MCF 10A (cell line): ENCODE results near the gene KRT79. TPM values are rescaled to one million over a fixed set of nuclear protein-coding genes. Genes with fewer than 3 reads are reported as not detected.

ENCODE experiments used
- BruUV-seq: library from RNA; stranded (reverse); fragments of 400-500 nt; replicated peaks from 2 replicates; lab custom pipeline; 2021; lab: Mats Ljungman, UMichigan
- CTCF ChIA-PET: fragments of 300-600 bp; sonication (Branson Sonifier 250); formaldehyde crosslinking; extraction: SDS; loops from one replicate; lab custom pipeline; 2021; ENCODE audit warnings: antibody characterized with exemption, inconsistent platforms; lab: Yijun Ruan, JAX
- POLR2A ChIA-PET: fragments of 300-600, 350-650 bp; sonication (Branson Sonifier 250); formaldehyde crosslinking; extraction: SDS; loops from one replicate; lab custom pipeline; 2020; ENCODE audit warnings: antibody characterized with exemption, inconsistent platforms; lab: Yijun Ruan, JAX
- DNase-seq: peaks from one replicate; pipeline ENCODE4 v3.0.0-alpha.2; 2018; ENCODE audit not compliant: unreplicated experiment
- H3K27ac Mint-ChIP-seq: one replicate; pipeline ENCODE4 v1.8.0; 2022; ENCODE audit warnings: mild to moderate bottlenecking, low read depth, mixed read lengths; ENCODE audit not compliant: unreplicated experiment
- H3K27me3 Mint-ChIP-seq: one replicate; pipeline ENCODE4 v1.8.0; 2022; ENCODE audit warnings: mixed read lengths; ENCODE audit not compliant: insufficient read depth, unreplicated experiment
- H3K36me3 Mint-ChIP-seq: one replicate; pipeline ENCODE4 v1.8.0; 2022; ENCODE audit warnings: mild to moderate bottlenecking, moderate library complexity, mixed read lengths; ENCODE audit not compliant: insufficient read depth, unreplicated experiment
- H3K4me1 Mint-ChIP-seq: one replicate; pipeline ENCODE4 v1.8.0; 2022; ENCODE audit warnings: mixed read lengths; ENCODE audit not compliant: insufficient read depth, unreplicated experiment
- H3K4me3 Mint-ChIP-seq: one replicate; pipeline ENCODE4 v1.8.0; 2022; ENCODE audit warnings: mild to moderate bottlenecking, moderate library complexity, mixed read lengths; ENCODE audit not compliant: unreplicated experiment
- H3K9me3 Mint-ChIP-seq: one replicate; pipeline ENCODE4 v1.8.0; 2022; ENCODE audit warnings: mixed read lengths; ENCODE audit not compliant: unreplicated experiment
- intact Hi-C: fragments of 100-400 bp; cut with micrococcal nuclease; formaldehyde crosslinking; loops from 2 replicates; pipeline ENCODE4 v1.14.1; 2022
- total RNA-seq: library from RNA; stranded (reverse); gene quantifications from 2 replicates; pipeline ENCODE4 v1.2.3, GENCODE V29; 2022
- TF ChIP-seq, protein P1 (sequence below): fragments of 200-600 bp; IDR thresholded peaks from one replicate; pipeline ENCODE4 v1.8.0; 2022; ENCODE audit warnings: antibody characterized with exemption, mild to moderate bottlenecking; ENCODE audit not compliant: unreplicated experiment

The KRT79 gene
- total RNA-seq, 1 experiment from 2014 or later: not detected

DNA sequence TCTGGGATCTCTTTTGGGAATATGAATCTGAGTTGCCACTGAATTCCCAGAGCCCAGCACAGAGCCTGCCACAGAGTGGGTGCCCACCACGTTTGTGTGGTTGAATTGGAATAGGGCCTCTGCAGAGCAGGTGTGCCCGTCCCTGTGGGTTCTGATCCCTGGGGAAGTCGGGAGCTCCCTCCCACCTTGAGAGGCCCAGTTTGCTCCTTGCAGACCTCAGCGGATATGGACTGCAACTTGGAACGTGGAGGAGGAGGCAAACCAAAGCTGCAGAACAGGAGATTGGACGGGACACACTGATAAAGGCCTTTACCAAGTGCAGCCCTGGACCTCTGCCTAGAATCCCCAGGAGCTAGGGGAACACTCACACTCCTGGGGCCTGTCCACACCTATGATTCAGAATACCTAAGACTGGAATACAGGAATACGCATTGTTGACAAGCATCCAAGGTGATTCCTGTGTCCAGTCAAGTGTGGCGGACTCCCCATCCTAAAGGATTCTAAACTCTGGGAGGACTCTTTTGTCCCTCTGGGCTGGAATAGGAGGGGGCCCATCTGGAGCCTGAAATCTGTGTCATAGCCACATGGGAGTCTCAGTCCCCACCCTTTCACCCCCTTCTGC, 59.4 kb downstream of the KRT79 start:
- intact Hi-C loops: no loop called here
- ChIA-PET POLR2A (no interaction called here), CTCF (interaction anchor here (0.5 kb wide), 1 partner anchor 88 kb away, joined by 3 read pairs; no protein-coding TSS in a partner anchor)

DNA sequence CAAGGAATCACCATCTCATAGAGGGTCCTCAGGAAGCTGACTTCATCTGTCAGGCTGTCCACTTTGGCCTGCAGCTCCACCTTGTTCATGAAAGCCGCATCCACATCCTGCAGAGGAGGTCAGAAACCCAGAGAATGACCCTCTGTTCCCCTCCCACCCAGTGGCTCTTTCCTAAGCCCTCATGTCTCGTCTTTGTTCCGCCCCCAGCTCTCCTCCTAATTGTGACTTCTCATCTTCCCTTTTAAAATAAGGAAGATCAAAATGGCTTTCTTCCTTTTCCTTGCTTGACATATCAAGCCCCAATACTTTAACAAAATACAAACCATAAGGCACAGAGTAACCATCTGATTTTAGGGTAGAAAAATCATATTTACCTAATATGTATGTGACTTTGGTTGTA, 61.3 kb downstream of the KRT79 start:
- ChIA-PET CTCF (no interaction called here), POLR2A (interaction anchor here (0.6 kb wide), 1 partner anchor 17 kb away, joined by 4 read pairs; no protein-coding TSS in a partner anchor)
- H3K9me3 Mint-ChIP-seq: no peaks in the 10 kb centered on the region
- intact Hi-C loops: no loop called here
- H3K27me3 Mint-ChIP-seq: peaks cover 59% of the 10 kb centered on the region
- no TSS peak for BruUV-seq
- no peaks in the 10 kb centered on the region for H3K36me3 Mint-ChIP-seq
- no peak for DNase-seq
- H3K27ac Mint-ChIP-seq: no peak overlapping the region
- TF ChIP-seq, protein P1, sequence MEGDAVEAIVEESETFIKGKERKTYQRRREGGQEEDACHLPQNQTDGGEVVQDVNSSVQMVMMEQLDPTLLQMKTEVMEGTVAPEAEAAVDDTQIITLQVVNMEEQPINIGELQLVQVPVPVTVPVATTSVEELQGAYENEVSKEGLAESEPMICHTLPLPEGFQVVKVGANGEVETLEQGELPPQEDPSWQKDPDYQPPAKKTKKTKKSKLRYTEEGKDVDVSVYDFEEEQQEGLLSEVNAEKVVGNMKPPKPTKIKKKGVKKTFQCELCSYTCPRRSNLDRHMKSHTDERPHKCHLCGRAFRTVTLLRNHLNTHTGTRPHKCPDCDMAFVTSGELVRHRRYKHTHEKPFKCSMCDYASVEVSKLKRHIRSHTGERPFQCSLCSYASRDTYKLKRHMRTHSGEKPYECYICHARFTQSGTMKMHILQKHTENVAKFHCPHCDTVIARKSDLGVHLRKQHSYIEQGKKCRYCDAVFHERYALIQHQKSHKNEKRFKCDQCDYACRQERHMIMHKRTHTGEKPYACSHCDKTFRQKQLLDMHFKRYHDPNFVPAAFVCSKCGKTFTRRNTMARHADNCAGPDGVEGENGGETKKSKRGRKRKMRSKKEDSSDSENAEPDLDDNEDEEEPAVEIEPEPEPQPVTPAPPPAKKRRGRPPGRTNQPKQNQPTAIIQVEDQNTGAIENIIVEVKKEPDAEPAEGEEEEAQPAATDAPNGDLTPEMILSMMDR: no peak
- no peaks in the 10 kb centered on the region for H3K4me1 Mint-ChIP-seq
- H3K4me3 Mint-ChIP-seq: no peak overlapping the region

More for the DNA sequence above, 59.4 kb downstream of the KRT79 start:
- no peaks in the 10 kb centered on the region for H3K36me3 Mint-ChIP-seq
- H3K27ac Mint-ChIP-seq: no peak overlapping the region
- no peaks in the 10 kb centered on the region for H3K4me1 Mint-ChIP-seq
- H3K9me3 Mint-ChIP-seq: no peaks in the 10 kb centered on the region
- peaks cover 78% of the 10 kb centered on the region for H3K27me3 Mint-ChIP-seq
- H3K4me3 Mint-ChIP-seq: no peak overlapping the region
- TF ChIP-seq, protein P1: no peak
- no peak for DNase-seq
- BruUV-seq: no TSS peak

DNA sequence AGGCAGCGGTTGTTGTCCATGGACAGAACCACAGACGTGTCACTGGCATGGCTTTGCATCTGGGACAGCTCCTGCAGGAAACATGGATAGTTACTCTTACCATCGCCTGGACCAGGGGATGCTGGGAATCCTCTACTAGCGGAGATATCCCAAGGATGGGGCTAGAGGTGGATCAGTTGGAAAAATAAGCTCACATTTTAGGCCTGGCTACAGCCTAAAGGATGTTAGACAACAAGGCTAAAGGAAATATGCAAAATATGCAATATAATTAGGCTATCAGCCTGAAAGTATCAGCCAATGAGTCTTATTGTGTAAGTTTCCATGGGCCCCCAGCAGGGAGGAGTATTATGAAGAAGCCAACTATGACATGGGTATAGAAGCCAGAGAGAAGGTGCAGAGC, 61.9 kb downstream of the KRT79 start:
- no peaks in the 10 kb centered on the region for H3K4me1 Mint-ChIP-seq
- no peak overlapping the region for H3K4me3 Mint-ChIP-seq
- H3K36me3 Mint-ChIP-seq: no peaks in the 10 kb centered on the region
- DNase-seq: no peak
- POLR2A ChIA-PET: no interaction called here
- intact Hi-C loops: no loop called here
- CTCF ChIA-PET: interaction anchor here (0.6 kb wide), 1 partner anchor 166 kb away, joined by 4 read pairs; no protein-coding TSS in a partner anchor
- H3K27me3 Mint-ChIP-seq: peaks cover 53% of the 10 kb centered on the region
- TF ChIP-seq, protein P1: no peak
- BruUV-seq: no TSS peak
- no peaks in the 10 kb centered on the region for H3K9me3 Mint-ChIP-seq
- no peak overlapping the region for H3K27ac Mint-ChIP-seq

DNA sequence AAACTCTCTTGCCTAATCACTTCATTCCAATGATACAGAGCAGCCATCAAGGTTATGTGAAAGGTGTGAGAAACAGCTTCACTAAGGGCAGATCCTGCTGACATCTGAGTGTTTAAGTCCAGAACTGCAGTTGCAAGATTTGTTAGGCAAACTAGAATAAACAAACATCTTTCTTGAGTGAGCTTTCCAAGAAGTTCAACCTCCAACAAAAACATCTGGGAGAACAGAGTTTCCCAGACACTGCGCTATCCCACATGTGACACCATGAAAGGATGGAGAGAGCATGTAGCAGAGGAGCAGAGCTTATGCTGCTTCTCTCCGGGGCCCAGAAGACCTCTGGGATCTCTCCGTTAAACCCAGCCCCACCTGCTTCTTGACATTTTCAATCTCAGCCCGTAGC, 62.6 kb downstream of the KRT79 start:
- POLR2A ChIA-PET: no interaction called here
- intact Hi-C loops: no loop called here
- TF ChIP-seq, protein P1: no peak
- Mint-ChIP-seq H3K4me3 (no peak overlapping the region), H3K27ac (no peak overlapping the region), H3K4me1 (no peaks in the 10 kb centered on the region), H3K36me3 (no peaks in the 10 kb centered on the region), H3K9me3 (no peaks in the 10 kb centered on the region), H3K27me3 (peaks cover 46% of the 10 kb centered on the region)
- BruUV-seq: no TSS peak
- no peak for DNase-seq
- CTCF ChIA-PET: interaction anchor here (0.6 kb wide), 1 partner anchor 165 kb away, joined by 4 read pairs; no protein-coding TSS in a partner anchor

Other genes starting within 250 kb of the KRT79 start
- not detected in 2 replicates for gene KRT72, start 232.8 kb downstream of the KRT79 start, total RNA-seq
- gene KRT73, start 215.8 kb downstream of the KRT79 start, total RNA-seq: not detected in 2 replicates
- gene KRT2, start 182.1 kb downstream of the KRT79 start, total RNA-seq: not detected in 2 replicates
- not detected in 2 replicates for gene KRT1, start 153.9 kb downstream of the KRT79 start, total RNA-seq
- not detected in 2 replicates for gene KRT77, start 130.8 kb downstream of the KRT79 start, total RNA-seq
- not detected in 2 replicates for gene KRT76, start 57.0 kb downstream of the KRT79 start, total RNA-seq
- not detected in 2 replicates for gene KRT3, start 38.2 kb downstream of the KRT79 start, total RNA-seq
- gene KRT4, start 20.2 kb downstream of the KRT79 start, total RNA-seq: not detected in 2 replicates
- gene KRT78, start 14.7 kb upstream of the KRT79 start, total RNA-seq: not detected in 2 replicates
- 179 and 230 TPM in 2 replicates for gene KRT8, start 70.8 kb upstream of the KRT79 start, total RNA-seq
- 659 and 662 TPM in 2 replicates for gene KRT18, start 114.8 kb upstream of the KRT79 start, total RNA-seq
- 580 and 658 TPM in 2 replicates for gene EIF4B, start 172.1 kb upstream of the KRT79 start, total RNA-seq
- 22.3 and 26.3 TPM in 2 replicates for gene TNS2, start 215.8 kb upstream of the KRT79 start, total RNA-seq
- gene SPRYD3, start 245.1 kb upstream of the KRT79 start, total RNA-seq: 35.2 and 39.9 TPM in 2 replicates